ENCODE measurements around the gene DSG3. TPM values are rescaled to one million over a fixed set of nuclear protein-coding genes. Genes with fewer than 3 reads are reported as not detected.

DSG3 gene
- total and polyA plus RNA-seq, 2 of the 13 experiments (the other 11 are each of a cell fraction or from before 2014, with no cell fraction given), result not detected

GRCh38 chr18:31478688-31479087 is 31.1 kb downstream of the DSG3 start (continued):
- TF ChIP-seq U2AF1 (optimal IDR thresholded peaks at IDR 0.05; ENCODE audit: low read depth, low read length), result no peak
- no peak for TF ChIP-seq ZNF331 (CRISPR knock-in tag; IDR thresholded peaks at IDR 0.05)
- no peak for TF ChIP-seq NCOA5 (CRISPR knock-in tag; IDR thresholded peaks at IDR 0.05)

- Histone ChIP-seq H3K4me2 (ENCODE audit: low read depth, low read length) (no peak overlapping the region), H4K20me1 (ENCODE audit: insufficient read depth, low read length) (no peaks in the 10 kb centered on the region), H3K79me2 (ENCODE audit: insufficient read depth, low read length) (no peaks in the 10 kb centered on the region), H3K4me1 (ENCODE audit: insufficient read depth, low read length) (no peaks in the 10 kb centered on the region), H2AFZ (ENCODE audit: low read length) (no peak overlapping the region), H3K36me3 (replicated peaks in 1 of 2; ENCODE audit: control insufficient read depth in 1 of 2, insufficient read depth in 2 of 2, low read length in 2 of 2) (no peaks in the 10 kb centered on the region), H3K27ac (ENCODE audit: extremely low read length, insufficient read depth, low read length) (no peak overlapping the region), H3K9me3 (ENCODE audit: low read length) (no peaks in the 10 kb centered on the region), H3K9ac (ENCODE audit: insufficient read depth, low read depth, low read length) (no peak overlapping the region), H3K4me3 (replicated peaks in 1 of 3; ENCODE audit: insufficient read depth in 1 of 3, low read depth in 2 of 3, low read length in 3 of 3) (no peak overlapping the region), H3K27me3 (ENCODE audit: control insufficient read depth in 1 of 2, insufficient read depth in 2 of 2, low read length in 2 of 2) (peaks cover 0 to 10% of the 10 kb centered on the region in 2 experiments; a peak in 4 of 5 replicates)
- in situ Hi-C loops (cut with HindIII; ENCODE audit: extremely low pct_ligation_motif_present, low pct_unique_long_range_greater_than_20kb) (no loop called here), intact Hi-C loops (cut with micrococcal nuclease; ENCODE audit: unreplicated experiment) (loop anchor here (5.0 kb wide), 1 partner anchor 205 kb away; no protein-coding TSS in a partner anchor)
- TF ChIP-seq ARID4A (CRISPR knock-in tag; IDR thresholded peaks at IDR 0.05; ENCODE audit: borderline replicate concordance), result no peak
- no peak for TF ChIP-seq ELF1 (CRISPR knock-in tag; IDR thresholded peaks at IDR 0.05)
- ChIA-PET CTCF (ENCODE audit: low intra/inter-chr PET ratio, low total read pairs) (no interaction called here), POLR2A (no interaction called here)
- ATAC-seq, result no peak
- no peak for FAIRE-seq
- WGBS (ENCODE audit: low lambda C conversion rate), result 31% methylated on average over 1 of the region's 1 CpG
- no peak for DNase-seq (ENCODE audit: low spot score)
- BruUV-seq (replicated peaks), result no TSS peak
These were observed 34.5 kb downstream of the DSG3 start for GRCh38 chr18:31482051-31482450.
